Measurements from ENCODE around the gene DOC2B. TPM values are rescaled to one million over a fixed set of nuclear protein-coding genes. Genes with fewer than 3 reads are reported as not detected.

DOC2B gene
- total RNA-seq, 1 donor from 2014 or later: 29.7 TPM

DNA sequence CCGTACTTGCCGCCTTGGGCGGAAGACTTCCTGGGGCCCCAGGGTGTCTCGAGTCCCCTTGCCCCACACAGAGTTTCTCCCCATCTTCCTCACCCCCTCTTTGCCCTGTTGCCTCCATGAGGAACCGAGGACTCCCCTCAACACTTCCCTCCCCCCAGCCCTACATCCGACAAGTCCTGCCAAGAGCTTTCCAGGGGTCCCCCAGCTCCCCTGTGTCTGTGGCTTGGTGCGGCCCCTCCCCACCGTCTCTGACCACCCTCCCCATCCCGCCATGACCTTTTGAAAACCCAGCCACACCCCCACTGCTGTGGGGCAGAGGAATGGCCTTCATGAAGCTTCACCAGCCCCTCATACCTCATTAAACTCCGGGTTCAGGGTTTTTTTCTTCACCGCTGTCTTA is 32.7 kb downstream of the DOC2B start:
- H3K4me3 ChIP-seq (ENCODE audit: low read depth, low read length): no peak overlapping the region
- no peak for DNase-seq (ENCODE audit: low read depth)
- TF ChIP-seq, protein P1, sequence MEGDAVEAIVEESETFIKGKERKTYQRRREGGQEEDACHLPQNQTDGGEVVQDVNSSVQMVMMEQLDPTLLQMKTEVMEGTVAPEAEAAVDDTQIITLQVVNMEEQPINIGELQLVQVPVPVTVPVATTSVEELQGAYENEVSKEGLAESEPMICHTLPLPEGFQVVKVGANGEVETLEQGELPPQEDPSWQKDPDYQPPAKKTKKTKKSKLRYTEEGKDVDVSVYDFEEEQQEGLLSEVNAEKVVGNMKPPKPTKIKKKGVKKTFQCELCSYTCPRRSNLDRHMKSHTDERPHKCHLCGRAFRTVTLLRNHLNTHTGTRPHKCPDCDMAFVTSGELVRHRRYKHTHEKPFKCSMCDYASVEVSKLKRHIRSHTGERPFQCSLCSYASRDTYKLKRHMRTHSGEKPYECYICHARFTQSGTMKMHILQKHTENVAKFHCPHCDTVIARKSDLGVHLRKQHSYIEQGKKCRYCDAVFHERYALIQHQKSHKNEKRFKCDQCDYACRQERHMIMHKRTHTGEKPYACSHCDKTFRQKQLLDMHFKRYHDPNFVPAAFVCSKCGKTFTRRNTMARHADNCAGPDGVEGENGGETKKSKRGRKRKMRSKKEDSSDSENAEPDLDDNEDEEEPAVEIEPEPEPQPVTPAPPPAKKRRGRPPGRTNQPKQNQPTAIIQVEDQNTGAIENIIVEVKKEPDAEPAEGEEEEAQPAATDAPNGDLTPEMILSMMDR (conservative IDR thresholded peaks at IDR 0.05; ENCODE audit: low read depth, low read length): no peak

DNA sequence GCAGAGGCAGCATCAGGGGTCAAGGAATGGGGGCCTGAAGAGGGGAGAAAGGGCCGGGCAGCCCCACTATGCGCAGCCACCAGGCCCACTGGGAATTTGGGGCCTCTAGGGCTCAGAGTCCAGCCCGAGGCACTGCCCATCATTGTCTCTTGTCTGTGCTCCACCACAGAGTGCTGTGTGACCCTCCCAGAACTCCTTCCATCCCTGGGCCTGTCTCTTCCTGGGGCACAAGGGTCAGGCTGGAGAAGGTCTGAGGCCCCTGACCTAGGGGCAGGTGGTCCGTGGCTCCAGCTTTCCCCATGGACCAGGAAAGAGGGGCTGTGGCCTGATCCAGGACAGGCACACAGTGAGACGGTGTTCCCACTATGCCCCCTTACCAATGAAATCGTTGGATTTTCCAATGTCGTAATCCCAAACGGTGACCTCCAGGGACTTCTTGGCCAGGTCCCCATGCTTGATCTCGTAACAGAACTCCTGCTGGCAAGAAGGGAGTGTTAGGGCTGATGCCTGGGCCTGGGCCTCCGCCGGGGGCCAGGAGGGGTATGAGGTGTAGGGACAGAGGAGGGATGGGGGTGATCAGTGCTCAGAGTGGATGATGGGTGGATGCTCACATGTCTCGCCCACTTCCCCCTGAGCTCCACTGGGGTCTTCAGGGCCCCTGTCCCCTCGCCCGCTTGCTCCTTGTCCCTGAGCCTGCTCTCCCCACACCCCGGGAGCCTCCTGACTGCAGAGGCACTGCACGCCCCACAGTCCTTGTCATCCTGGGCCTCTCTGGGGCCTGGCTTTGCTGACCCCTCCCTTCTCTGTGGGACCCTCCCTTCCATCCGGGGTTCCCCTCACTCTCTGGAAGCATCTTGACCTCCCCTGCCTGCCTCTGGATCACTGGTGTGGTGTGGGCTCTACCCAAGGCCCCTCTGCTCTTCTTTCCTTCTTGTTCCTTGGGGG is 33.4 kb downstream of the DOC2B start:
- TF ChIP-seq, protein P1 (conservative IDR thresholded peaks at IDR 0.05; ENCODE audit: low read depth, low read length): no peak
- DNase-seq (ENCODE audit: low read depth): no peak
- H3K4me3 ChIP-seq (ENCODE audit: low read depth, low read length): no peak overlapping the region

DNA sequence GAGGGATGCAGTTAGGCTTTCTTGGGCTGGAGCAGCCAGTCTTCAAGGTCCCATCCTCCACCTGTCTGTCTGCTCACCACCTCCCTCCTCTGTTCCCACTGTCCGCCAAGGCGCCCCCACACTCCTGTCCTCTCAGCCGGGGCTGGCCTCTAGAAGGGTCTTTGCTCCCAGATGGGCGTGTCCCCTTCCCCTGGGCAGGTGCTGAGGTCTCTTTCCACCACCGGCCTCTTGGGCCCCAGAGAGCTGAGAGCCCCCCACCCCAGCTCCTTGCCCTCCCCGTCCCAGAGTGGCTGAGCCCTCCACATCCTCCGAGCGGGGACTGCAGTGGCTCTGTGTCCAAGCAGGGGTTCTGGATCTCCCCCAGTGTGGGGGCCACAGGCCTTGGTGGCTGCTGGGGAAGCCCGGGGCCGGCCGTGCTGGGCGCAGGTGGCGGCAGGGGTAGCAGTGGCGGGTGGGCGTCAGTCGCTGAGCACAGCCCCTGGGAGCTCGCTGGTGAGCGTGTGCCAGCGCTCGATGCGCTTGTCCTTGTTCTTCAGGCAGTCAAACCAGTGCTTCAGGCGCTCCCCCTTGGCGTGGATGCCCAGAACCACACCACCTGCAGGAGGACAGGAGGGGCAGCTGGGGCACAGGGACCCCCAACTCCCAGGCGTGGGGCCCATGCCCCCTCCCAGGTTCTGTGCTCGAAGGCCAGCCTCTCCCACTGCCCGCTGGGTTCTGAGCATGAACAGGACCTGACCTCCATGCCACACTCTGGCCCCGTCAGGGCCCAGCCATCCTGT is 34.3 kb downstream of the DOC2B start:
- TF ChIP-seq, protein P1 (conservative IDR thresholded peaks at IDR 0.05; ENCODE audit: low read depth, low read length): no peak
- DNase-seq (ENCODE audit: low read depth): no peak
- H3K4me3 ChIP-seq (ENCODE audit: low read depth, low read length): no peak overlapping the region

DNA sequence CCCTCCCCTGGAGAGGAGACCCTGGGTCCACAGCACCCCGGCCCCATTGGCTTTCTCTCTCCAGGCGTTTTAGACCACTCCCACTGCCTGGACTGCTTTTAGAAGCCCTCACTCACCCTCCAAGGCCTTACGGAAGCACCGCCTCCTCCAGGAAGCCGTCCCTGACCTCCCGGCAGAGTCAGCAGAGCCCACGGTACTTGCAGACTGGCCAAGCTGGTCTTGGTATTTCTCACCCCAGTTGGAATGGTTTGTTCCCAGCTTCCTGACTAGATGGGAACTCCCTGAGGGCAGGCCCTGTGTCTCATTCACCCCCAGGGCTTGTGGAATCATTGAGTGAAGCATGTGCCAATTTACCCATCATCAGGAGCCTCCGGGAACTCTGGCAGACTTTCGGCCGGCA is 34.9 kb downstream of the DOC2B start:
- H3K4me3 ChIP-seq (ENCODE audit: low read depth, low read length): no peak overlapping the region
- DNase-seq (ENCODE audit: low read depth): no peak
- TF ChIP-seq, protein P1 (conservative IDR thresholded peaks at IDR 0.05; ENCODE audit: low read depth, low read length): no peak

DNA sequence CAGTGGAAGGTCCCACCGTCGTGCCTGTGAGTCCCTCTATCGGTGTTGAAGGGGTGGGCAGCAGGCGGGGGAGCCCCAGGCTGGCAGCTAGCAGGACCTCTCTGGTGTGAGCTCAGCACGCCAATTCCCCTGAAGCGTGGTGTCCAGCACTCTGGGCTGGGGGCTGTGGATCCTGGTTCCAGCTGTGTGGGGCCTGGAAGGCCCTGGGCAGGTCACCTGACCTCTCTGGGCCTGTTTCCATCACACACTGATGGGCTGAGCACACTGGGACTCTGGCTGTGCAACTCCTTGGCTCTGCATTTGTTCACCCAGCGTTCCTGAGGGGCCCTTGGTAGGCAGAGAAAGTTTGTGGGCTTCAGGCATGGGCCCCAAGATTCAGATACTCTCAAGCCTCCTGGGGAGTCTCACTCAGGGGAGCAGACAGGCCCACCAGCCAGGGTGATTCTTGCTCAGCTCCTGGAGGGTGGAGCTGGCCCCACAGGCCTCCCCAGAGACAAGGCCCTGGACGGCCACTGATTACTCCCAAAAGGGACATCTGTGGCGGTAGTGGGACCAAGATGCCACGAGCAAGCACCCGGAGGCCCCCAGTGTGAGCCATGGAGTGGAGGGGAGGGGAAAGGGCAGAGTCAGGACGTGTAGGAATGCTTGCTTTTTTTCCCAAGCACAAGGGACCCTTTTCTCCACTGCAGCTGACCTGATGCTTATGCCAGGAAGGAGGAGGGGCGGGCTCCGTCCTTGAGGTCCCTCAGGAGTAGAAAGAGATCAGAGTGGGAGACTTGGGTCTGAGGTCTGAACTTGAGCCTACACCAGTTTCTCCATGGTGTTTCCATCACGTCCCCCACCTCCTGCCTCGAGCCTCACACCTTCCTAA is 35.5 kb downstream of the DOC2B start:
- H3K4me3 ChIP-seq (ENCODE audit: low read depth, low read length): no peak overlapping the region
- TF ChIP-seq, protein P1 (conservative IDR thresholded peaks at IDR 0.05; ENCODE audit: low read depth, low read length): no peak
- DNase-seq (ENCODE audit: low read depth): no peak

DNA sequence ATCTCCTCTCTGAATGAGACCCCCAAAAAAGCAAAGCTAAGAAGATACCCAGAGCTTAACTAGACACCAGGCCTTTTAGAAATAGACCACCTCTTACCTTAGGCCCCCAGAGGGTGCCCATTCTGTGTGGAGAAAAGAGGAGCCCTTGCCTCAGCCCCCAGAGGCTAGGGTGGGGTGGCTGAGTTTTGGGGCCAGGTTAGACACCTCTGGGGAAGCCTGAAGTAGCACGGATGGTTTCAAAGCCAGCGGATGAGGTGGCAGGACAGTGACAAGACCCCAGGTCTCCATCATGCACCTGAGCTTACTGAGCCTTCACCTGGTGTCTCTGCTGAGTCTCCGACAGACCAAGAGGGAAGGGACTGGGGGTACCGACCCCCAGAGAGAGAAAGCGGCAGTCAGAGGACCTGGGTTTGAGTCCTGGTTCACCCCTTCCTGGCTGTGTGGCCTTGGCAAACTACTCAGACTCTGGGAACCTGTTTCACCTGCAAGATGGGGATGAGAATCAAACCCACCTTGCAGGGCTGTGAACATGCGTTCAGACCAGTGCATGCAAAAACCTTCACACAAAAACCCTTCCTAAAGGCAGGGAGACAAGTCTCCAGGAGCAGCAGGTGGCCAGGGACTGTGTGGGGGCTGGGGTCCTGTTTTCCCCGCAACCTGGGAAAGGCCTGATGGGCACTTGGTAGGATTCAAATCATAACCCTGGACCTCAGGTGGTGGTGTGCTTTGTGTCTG is 36.3 kb downstream of the DOC2B start:
- H3K4me3 ChIP-seq (ENCODE audit: low read depth, low read length): no peak overlapping the region
- DNase-seq (ENCODE audit: low read depth): no peak
- TF ChIP-seq, protein P1 (conservative IDR thresholded peaks at IDR 0.05; ENCODE audit: low read depth, low read length): no peak
